GM12873 (cell line): ENCODE data around the gene DPF3.

Experiments
- TF ChIP-seq, protein P1 (sequence below): IDR thresholded peaks from 2 replicates; pipeline ENCODE4 v1.5.1; 2012; ENCODE audit warnings: low read depth, mild to moderate bottlenecking, moderate library complexity, low read length, control low read depth; ENCODE audit not compliant: insufficient read depth; ENCODE audit errors: missing control alignments

Gene DPF3

DNA sequence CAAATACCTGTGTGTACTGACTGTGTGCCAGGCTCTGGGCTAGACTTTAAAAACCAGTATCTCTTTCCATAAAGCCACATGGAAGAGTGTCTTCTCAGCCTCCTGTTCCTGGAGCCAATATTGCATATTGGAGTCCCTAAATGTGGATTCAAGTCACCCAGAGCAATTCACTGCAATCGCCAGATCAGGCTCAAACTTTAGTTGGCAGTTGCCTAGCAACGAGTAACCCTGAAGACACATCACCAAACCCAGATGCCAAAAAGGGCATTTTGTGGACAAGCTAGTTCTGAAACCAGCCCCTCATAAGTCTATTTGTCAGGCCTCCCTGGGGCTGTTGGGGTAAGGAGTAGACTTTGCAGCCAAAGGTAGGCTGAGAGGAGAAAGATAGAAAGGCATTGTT lies 13.7 kb downstream of the DPF3 start:
- TF ChIP-seq, protein P1, sequence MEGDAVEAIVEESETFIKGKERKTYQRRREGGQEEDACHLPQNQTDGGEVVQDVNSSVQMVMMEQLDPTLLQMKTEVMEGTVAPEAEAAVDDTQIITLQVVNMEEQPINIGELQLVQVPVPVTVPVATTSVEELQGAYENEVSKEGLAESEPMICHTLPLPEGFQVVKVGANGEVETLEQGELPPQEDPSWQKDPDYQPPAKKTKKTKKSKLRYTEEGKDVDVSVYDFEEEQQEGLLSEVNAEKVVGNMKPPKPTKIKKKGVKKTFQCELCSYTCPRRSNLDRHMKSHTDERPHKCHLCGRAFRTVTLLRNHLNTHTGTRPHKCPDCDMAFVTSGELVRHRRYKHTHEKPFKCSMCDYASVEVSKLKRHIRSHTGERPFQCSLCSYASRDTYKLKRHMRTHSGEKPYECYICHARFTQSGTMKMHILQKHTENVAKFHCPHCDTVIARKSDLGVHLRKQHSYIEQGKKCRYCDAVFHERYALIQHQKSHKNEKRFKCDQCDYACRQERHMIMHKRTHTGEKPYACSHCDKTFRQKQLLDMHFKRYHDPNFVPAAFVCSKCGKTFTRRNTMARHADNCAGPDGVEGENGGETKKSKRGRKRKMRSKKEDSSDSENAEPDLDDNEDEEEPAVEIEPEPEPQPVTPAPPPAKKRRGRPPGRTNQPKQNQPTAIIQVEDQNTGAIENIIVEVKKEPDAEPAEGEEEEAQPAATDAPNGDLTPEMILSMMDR: no peak

DNA sequence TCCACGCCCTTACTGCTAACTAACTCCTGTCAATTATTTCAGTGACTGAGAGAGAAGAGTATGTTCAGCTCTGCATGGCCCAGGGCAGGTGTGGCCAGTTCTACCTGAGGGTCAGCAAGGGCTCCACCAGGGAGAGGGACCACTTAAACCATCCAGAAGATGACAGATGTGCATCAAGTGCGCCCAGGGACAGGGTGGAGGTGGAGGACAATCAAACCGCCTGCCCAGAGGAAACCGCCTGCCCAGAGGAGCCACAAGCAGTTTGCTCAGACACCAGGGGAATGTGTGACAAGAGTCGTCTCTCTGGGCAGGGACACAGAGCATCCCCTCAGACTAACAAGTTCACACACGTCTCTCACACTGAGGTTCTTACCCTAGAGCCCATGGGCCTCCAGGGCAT lies 14.5 kb downstream of the DPF3 start:
- TF ChIP-seq, protein P1: no peak

DNA sequence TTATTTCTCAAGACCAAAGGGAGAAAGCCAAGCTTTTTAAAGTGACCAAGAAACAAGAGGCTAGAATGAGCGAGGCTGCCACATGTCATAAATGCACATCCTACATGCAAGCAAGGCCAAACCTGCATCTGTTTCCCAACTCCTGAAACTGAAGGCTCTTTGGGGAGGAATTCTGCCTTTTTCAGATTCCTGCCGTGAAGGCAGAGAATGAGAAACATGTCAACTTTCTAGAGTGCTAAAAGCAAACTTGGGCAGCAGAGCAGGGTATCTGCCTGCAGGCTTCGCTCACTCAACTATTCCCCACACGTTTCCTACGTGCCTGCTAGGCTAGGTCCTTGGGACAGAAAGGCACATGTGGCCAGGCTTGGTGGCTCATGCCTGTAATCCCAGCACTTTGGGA lies 15.2 kb downstream of the DPF3 start:
- TF ChIP-seq, protein P1: no peak

DNA sequence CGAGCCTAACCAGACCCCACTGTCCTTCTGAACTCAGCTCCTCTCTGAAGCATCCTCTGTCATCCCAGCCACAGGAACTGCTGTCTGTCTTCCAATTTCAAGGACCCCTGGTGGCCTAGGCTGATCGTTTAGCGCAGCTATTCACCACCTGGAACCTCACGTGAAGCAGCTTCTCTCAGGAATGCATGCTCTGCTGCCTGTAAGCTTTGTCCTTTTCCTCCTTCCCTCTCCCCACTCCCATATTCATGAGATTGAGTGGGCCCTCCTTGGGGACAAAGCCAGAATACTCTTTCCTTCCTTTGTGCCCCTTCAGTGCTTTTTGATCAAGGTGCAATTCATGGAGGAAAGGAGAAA lies 17.2 kb downstream of the DPF3 start:
- TF ChIP-seq, protein P1: no peak

DNA sequence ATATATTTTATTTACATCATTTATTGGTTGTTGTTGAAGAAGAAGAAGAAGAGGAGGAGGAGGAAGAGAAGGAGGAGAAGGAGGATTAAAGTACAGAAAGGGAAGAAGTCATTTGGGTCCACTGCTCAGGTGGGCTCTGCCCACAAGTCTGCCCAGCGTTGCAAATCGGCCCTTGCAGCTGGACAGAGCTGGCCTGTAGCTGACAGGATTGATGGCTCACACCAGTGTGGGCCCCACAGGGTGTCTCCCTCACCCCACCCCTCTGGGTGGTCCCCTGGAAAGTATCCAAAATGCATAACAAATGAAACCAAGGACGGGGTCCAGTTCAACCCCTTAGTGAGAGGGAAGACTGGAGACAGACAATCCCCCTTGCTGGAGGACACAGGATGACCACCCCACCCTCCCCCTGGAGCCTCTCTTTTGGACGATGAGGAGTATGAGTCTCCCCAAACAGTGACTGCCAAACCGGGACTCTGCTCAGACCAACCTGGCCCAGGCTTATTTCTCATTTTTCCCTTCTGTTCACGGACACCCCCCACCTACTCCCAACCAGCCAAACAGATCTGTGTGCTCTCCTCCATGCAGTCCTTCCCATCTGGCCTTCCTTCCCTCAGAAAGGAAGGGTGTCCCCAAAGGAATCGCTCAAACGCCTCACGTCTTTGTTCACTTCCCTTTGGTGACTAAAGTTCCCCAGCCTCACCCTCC lies 17.7 kb downstream of the DPF3 start:
- TF ChIP-seq, protein P1: no peak

DNA sequence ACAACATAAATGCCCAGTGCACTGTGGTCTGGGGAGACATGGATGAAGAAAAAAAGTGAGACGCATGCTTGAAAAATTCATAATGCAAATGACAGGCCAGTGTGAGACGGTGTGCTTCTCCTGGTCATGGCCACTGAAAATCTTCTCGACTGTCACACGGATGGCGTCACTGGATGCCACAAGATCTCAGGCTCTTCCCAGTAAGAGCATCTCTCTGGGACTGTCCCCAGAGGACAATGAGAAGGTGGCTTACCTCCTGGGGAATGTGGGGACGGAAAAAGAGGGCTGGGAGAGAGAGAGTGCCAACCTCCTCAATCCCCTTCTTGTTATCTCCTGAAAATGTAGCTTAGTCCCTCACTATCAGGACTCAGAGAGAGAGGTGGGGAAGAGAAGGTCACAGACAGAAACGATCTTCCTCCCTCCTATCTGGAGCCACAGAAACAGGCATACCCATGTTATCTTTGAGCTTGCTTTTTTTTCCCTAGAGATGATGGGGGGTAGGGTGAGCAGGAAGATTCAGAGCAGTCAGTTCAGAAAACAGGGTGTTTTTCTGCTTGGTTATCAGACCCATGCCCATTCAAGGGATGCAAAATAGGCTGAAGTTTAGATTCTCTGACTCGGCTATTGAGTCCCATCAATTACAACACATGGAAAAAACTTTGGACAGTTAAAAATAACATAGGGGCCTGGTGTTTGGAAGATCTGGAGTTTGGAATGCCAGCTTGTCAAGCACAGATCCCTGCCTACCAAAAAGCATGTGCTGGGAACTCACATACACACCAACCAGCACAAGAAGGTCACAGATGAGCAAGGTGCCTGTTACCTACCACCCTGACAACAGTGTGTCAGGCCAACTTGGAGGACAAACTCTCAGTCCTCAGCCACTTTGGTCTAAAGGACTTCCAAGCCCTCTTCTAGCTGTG lies 24.2 kb downstream of the DPF3 start:
- TF ChIP-seq, protein P1: no peak

DNA sequence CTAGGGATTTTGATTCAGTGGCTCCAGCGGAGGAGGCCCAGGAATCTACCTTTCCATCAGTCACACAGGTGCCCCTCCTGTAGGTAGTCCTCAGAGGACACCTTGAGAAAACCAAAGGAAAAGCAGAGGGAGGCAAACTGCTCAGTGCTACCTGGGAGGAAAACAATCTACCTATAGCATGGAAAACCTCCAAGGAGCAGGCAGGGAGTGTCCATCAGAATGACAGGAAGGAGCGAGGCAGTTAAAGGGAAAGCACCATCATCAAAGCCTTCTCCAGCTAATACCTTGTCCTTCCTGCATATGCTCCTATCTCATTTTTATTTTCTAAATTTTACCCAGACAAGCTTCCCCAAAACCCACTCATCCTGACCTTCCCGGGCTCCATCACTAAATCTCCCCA lies 25.4 kb downstream of the DPF3 start:
- TF ChIP-seq, protein P1: no peak
